Stimulated activated CD4-positive, alpha-beta T cell treated with anti-CD3 and anti-CD28 coated beads, Interleukin-1b, Interleukin-23, amount 100 ng/mL, for 4 hours (primary cell): ENCODE measurements around the gene ITGAE.
"Not testable (repeated sequence)": the region's sequence is repeated elsewhere in the genome, so short reads cannot be mapped to it uniquely, and the experiment has no call there.

ENCODE experiments used
- DNase-seq, 2 donors: peaks; one replicate each; pipeline ENCODE4 v3.0.0-alpha.2; 2020; ENCODE audit warnings: low read depth in 2 of 2

ITGAE gene

DNA sequence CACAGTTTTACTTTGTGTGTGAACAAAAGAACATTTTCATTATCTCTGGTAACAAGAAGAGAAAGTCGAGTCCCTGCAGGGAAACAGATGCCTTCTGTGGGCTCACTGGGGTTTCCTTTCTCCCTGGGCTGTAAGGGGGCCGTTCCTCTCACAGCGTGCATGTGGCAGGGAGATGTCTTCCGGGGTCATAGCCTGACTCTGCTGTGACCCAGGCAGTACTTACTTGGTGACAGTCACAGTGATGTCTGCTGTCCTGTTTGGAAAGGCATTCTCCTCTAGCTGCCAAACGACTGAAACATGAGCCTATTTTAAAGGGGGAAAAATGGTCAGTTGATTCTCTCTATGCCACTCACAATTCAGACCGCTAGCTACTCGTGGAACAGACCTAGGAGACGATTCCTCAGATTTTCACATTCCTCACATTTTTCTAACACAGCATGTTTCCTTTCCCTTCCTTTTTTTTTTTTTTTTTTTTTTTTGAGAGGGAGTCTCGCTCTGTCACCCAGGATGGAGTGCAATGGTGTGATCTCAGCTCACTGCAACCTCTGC is 70.0 kb downstream of the ITGAE start:
- DNase-seq: no peak

DNA sequence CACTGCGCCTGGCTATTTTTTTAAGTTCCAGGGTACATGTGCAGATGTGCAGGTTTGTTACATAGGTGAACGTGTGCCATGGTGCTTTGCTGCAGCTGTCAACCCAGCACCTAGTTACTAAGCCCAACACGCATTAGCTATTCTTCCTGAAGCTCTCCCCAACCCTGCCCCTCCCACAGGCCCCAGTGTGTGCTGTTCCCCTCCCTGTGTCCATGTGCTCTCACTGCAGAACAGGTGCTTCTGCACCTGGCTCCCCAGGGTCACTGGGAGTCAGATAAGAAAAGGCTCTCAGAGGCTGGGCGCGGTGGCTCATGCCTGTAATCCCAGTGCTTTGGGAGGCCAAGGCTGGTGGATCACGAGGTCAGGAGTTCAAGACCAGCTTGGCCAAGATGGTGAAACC is 71.1 kb downstream of the ITGAE start:
- DNase-seq: no peak

DNA sequence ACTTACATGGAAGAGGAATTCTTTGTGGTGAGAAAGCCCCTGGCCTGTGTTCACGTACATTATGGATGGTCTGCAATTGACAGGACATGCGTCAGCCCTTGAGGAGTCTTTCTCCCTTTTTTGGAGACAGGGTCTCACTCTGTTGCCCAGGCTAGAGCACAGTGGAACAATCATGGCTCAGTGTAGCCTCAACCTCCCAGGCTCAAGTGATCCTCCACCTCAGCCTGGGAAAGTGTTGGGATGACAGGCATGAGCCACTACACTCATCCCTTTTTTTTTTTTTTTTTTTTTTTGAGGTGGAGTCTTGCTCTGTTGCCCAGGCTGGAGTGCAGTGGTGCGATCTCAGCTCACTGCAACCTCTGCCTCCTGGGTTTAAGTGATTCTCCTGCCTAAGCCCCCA is 72.9 kb downstream of the ITGAE start:
- not testable (repeated sequence) for DNase-seq

DNA sequence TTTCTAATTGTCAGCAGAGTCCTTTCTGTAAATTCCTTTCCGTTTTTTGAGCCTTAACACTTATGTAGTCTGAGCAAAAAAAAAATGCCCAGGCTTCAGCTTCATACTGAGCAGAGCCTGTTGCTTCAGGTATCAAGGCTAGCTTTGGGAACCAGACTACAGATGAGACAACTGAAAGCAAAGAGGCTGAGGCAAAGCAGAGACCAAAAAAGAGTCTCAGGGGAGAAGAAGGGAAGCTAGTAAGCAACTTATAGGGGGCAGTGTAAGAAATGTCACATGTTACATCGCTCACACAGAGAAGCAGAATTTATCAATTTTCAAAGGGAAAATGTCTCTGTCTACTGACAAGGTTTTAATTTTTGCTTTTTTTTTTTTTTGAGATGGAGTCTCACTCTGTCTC is 73.9 kb downstream of the ITGAE start:
- DNase-seq: no peak

DNA sequence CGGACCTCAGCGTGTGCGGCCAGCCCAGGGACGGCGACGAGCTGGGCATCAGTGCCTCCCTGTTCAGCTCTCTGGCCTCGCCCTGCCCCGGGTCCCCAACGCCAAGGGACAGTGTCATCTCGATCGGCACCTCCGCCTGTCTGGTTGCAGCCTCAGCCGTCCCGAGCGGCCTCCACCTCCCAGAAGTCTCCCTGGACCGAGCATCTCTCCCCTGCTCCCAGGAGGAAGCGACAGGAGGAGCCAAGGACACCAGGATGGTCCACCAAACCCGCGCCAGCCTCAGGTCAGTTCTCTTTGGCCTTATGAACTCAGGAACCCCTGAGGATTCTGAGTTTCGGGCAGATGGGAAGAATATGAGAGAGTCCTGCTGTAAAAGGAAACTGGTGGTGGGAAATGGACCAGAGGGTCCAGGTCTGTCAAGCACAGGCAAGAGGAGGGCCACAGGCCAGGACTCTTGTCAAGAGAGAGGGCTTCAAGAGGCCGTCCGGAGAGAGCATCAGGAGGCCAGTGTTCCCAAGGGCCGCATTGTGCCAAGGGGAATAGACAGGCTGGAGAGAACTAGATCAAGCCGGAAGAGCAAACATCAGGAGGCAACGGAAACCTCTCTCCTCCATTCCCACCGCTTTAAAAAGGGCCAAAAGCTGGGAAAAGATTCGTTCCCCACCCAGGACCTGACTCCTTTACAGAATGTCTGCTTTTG is 76.5 kb downstream of the ITGAE start:
- no peak for DNase-seq

DNA sequence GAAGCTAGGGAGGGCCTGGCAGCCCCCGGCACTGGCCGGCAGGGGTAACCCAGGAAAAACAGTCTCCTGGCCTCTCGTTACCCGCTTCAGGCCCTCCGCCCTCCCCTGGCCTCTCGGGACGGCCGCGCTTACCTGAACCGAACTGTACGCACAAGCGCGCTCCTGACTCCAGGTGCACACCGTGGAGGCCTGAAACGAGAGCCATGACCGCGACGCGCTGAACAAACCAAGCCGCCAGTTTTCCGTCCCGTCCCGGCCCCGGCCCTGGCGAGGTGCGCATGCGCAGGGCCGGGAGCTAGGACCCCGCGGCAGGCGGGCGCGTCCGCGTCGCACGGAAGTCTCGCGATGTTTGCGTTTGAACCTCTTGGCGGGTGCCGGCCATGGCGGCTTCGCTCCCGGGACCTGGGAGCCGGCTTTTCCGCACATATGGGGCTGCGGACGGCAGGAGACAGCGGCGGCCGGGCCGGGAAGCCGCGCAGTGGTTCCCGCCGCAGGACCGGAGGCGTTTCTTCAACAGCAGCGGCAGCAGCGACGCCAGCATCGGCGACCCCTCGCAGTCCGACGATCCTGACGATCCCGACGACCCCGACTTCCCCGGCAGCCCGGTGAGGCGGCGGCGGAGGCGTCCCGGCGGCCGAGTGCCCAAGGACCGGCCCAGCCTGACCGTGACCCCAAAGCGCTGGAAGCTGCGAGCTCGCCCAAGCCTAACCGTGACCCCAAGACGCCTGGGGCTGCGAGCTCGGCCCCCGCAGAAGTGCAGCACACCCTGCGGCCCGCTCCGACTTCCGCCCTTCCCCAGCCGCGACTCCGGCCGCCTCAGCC is 77.2 kb downstream of the ITGAE start, which contains the start of gene HASPIN:
Gene HASPIN, plus strand, starts transcription at position 348 of the 822 bp plus-strand sequence. Its CDS starts 33 bp downstream, at position 381.
- peak; percentile 91 to 92 for DNase-seq

DNA sequence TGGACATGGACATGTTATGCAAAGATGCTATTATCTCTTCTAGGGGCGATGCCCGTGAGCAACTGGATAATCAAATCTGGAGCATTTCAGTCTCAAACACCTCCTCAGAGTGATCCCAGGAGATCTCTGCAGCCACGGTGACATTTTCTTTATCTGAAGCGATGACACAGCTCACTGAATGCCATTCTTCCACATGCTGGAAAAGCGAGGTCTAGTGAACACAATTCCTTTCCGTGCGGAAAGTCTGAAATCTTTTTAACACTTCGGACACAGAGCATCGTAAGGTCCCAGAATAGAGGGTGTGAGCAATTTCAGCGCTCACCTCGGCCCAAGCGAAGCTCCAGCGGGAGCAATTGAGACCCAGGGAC is 77.8 kb downstream of the ITGAE start:
- no peak for DNase-seq

DNA sequence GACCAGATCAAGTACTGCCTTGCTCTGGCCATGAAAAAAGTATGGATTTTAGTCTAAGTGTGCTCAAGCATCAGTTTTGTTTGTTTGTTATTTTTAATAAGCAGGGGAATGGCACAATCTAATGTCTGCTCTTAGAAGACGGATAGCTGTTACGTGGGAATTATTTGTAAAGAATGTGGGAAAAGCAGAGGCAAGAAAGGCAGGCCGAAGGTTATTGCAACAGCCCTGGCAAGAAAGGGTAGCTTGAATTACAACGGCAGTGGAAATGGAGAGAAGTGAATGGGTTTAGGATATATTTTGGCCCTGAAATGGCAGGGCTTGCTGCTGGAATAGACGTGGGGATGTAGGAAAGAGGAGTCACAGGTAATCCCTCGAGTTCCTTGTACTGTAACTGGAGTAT is 78.3 kb downstream of the ITGAE start:
- DNase-seq: no peak

DNA sequence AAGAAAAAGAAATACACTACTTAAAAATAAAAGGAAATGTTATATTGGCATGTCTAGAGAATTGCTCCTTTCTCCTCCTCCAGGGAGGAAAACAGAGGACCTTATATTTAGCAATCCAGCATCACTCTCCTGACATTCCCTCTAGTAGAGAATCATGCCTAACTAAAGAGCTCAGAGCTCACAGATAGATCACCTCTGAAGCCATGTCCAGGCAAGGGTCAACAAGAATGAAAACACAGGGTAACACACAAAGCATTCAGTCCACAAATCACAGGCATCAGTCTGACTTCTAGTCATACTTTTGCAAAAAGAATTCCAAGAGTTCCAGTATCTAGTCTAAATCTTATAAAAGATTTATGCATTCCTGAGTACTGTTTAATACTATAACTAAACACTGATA is 81.7 kb downstream of the ITGAE start:
- DNase-seq: no peak

DNA sequence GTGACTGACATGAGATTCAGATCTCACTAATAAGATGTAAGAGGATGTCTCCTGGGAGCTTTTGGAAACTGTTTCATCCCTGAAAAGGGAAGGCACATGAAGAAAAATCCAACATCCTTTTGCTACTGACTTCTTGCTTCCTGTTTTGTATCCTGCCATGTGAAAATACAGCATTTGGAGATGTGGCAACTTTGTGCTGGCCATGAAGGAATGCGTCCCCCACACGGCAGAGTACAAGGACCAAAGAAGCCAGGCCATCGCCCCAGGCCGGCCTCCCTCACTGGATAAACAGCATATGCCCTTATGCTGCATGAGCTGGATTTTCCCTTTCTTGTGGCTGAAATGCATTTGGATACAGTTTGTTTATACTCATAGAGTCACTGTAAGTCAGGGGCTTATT is 82.8 kb downstream of the ITGAE start:
- no peak for DNase-seq

DNA sequence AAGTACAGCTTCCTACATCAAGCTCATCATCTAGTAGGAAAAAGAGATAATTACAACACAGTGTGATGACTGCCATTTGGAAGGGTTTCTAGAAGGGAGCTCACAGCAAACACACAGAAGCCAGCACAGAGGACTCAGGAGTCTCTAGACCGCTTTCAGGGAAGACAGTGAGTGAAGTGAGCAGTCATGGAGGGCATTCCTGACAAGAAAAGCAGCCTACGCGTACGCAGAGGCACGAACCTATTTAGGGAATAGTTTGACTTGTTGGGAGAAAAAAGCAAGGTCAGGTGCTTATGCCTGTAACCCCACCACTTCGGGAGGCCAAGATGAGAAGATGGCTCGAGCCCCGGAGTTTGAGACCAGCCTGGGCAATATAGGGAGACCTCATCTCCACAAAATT is 85.7 kb downstream of the ITGAE start:
- no peak for DNase-seq

DNA sequence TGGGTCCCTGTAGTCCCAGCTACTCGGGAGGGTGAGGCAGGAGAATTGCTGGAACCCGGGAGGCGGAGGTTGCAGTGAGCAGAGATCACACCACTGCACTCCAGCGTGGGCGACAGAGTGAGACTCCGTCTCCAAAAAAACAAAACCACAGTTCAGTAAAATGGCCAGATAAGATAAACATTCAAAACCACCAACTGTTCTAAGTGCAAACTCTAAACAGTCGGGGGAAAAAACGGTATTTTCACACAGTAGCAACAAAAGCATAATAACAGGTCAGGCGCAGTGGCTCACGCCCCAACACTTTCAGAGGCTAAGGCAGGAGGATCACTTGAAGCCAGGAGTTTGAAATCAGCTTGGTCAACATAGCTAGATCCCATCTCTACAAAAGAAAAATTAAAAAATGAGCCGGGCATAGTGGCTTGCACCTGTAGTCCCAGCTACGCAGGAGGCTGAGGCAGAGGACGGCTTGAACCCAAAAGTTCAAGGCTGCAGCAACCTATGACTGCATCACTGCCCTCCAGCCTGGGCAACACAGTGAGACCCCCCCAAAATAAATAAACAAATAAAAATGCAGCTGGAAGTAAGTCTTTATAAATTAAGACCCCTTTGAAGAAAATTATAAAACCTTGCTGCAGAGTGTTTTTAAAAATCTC is 88.1 kb downstream of the ITGAE start:
- no peak for DNase-seq

DNA sequence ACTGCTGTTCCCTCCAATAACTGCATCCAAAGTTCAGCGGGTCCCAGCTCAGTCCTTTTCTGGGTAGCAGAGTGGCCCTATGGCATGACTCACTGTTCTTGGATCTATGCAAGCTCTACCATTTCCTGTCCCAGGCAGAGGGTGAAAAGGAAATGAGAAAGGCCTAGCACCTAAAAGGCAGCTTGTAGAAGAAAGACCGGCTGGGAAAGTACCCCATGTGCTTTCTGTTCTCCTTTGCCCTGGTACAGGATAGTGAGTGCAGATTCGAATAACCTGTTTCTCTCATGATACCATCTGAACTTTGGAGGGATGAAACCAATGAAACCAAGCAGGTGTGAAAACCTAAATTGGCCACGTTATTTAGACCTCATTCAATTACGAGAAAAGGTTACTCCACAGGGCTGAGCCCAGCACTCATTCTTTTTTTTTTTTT is 90.0 kb downstream of the ITGAE start:
- DNase-seq: peak; percentile 23 to 53

DNA sequence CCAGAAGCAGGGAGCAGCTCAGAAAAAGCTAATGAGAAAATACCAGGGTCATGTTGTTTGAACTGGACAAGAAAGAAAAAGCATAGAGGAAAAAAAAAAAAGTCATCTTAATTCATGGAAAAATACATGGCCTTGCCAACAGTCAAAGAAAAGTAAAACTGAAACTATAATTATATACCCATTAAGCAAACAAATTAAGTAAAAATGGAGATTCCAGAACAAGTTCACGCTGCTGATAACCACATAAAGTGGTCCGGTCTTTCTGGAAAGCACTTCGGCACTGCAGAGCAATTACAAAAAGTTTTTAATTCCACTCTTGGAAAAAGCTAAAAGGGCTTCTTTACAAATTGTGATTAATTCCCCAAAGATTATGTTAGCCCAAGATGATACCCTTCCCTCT is 92.6 kb downstream of the ITGAE start:
- DNase-seq: no peak

DNA sequence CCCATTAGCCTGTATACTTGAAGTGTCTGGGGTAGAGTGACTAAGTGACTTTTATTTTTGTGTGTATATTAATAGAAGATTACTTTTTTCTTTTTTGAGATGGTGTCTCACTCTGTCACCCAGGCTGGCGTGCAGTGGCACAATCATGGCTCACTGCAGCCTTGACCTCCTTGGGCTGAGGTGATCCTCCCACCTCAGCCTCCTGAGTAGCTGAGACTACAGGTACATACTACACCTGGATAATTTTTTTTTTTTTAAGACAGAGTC is 95.3 kb downstream of the ITGAE start:
- DNase-seq: not testable (repeated sequence)

DNA sequence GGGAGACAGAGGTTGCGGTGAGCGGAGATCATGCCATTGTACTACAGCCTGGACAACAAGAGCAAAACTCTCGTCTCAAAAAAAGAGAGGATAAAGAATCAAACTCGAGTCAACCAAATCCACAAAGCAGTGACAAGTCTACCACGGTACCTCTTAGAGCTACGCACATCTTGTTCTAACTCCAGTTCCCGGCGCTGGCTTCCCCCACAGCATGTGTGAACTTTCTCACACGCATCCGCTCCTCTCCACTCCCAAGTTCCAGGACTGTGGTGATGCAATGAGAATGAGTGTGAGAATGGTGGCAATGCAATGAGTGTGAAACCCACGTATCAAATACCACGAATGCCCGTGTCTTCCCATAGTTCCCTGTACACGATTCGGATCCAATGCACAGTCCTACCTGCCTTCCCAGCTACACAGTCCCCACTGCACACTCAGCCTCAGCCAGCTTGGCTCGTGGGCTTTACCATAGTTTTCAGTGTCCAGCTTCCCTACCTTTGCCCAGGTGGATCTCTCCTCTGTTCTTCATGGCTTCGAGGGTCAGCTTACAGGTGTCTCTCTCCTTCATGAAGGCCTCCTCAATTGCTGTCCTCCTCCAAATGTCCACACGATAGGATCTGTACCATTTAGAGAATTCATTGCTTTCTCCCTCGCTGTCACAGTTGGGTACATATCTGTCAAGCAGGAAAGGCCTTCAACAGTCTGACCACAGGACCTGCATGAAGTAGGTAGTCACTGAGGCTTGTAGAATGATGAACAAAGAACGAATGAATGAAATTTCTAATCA is 95.9 kb downstream of the ITGAE start:
- no peak for DNase-seq

DNA sequence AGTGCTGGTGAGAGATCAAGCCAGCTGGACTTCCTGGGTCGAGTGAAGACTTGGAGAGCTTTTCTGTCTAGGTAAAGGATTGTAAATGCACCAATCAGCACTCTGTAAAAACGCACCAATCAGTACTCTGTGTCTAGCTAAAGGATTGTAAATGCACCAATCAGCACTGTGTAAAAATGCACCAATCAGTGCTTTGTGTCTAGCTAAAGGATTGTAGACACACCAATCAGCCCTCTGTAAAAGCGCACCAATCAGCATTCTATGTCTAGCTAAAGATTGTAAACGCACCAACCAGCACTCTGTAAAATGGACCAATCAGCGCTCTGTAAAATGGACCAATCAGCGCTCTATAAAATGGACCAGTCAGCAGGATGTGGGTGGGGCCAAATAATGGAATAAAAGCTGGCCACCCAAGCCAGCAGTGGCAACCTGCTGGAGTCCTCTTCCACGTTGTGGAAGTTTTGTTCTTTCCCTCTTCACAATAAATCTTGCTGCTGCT is 98.9 kb downstream of the ITGAE start:
- not testable (repeated sequence) for DNase-seq

DNA sequence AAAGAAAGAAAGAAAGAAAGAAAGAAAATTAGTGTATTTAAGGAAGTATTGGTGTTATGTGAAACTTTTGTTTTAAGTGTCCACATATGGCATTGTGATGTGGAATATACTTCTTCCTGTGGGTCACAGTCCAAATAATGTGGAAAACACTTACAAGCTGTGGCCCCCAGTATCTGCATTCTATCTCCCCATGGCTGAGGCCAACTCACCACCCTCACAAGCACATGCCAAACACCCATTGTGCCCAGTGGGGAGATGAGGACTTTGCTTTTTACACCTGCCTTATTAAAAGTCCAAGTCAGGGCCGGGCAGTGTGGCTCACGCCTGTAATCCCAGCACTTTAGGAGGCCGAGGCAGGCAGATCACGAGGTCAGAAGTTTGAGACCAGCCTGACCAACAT is 101.0 kb downstream of the ITGAE start:
- DNase-seq: no peak

DNA sequence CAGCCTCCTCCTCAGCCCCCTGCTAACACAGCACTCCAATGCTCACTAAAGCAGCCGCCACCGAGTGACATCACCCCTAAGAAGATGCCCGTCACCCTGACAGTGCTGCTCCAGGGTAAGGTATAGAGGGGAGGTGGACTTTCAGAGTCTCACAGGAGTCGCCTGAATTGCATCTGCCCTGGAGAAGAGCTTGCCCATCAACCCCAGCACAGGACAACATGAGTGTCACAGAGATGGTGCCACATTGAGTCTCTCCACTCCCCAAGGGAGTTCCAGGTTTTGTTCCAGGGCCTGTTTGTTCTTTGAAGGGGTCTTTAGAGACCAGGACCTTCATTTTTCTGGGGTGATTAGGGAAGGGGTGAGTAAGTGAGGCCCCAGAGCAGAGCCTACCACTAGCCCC is 102.8 kb downstream of the ITGAE start:
- no peak for DNase-seq

DNA sequence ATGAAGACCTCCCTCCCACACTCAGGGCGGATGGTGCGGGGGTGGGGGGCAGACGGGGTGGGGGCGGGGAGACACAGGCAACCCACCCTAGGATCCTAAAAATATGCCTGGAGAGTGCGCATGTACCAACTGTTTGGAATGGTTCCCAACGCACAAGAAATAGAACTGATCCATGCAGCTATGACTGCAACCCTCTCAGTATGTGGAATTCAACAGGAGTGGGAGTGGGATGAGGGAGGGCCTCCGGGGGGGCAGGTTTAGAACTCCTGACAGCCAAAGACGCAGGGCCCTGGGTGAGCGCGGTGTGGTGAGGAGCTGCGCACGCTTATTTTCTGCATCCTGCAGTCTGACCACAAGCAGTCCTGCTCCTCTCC is 103.9 kb downstream of the ITGAE start:
- no peak for DNase-seq

DNA sequence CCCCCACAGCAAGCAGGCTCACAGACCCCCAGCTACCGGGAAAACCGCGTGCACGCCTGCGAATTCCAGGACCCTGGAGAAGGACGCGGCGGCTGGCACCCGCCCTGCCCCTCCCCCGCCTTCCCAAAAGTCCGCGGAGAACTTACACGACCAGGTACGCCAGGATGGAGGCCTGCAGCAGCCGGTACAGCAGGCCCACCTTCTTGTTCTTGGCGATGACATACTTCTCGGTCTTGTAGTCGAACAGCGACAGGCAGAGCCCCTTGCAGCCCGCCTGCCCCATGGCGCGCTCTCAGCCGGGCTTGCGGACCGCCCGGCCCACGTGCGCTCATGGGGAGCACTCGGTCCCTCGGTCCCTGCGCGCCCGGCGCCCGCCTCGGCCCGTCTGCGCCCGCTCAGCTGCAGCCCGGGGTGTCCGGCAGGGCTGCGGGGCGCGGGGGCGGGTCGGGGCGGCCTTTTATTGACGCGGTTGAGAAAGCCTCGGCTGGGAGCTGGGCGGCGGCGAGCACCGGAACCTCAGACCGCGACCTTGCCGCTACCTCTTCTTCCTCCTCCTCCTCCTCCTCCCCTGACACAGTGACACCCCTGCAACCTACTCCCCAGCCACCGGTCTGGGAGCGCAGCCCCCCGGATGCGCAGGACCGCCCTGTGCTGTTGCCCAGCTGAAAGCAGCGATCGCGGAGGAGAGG is 105.1 kb downstream of the ITGAE start, which contains the start of gene P2RX5:
Gene P2RX5, minus strand, starts transcription at position 433 of the 689 bp plus-strand sequence. Its CDS starts 150 bp downstream, at position 283.
- DNase-seq: peak in 1 of 2 donors; percentile 35
